Measurements from ENCODE around the gene MPRIP. TPM values are rescaled to one million over a fixed set of nuclear protein-coding genes. Genes with fewer than 3 reads are reported as not detected.

Gene MPRIP
- total RNA-seq, 4 donors from 2014 or later, result 141 to 305 (median 291) TPM

GRCh38 chr17:17118399-17118798 is 76.1 kb downstream of the MPRIP start:
- H3K4me3 ChIP-seq, result no peak overlapping the region
- peak overlapping the region; percentile 60 to 86 (median 72) for H3K27ac ChIP-seq
- H3K36me3 ChIP-seq, result no peaks in the 10 kb centered on the region
- H3K27me3 ChIP-seq, result no peaks in the 10 kb centered on the region
- TF ChIP-seq CTCF (IDR thresholded peaks at IDR 0.05), result peak in 1 of 6 experiments; percentile 10
- TF ChIP-seq POLR2A (IDR thresholded peaks at IDR 0.05), result no peak
- no peak for DNase-seq
- H3K4me1 ChIP-seq, result peaks cover 11 to 67% (median 19%) of the 10 kb centered on the region in 4 donors
- H3K9me3 ChIP-seq, result no peaks in the 10 kb centered on the region

DNA sequence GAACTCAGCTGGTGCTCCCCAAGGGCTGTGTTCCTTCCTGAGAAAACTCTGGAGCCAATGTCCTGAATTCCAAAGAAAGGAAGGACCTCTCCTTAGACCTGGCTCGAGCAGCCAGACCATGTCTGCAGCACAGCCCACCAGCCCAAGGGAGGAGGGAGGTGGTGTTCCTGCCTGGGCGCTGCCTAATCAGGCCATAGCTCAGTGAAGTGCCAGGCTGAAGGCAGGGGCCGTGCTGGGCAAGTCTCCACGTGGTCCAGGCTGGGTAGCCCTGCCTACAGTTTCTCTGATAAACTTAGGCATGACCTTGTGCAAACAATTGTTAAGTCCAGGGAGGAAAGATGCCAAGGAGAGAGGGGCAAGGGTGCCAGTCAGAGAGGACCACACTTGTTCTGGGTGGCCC is 76.8 kb downstream of the MPRIP start:
- no peak for DNase-seq
- no peaks in the 10 kb centered on the region for H3K36me3 ChIP-seq
- peak overlapping the region; percentile 60 to 86 (median 72) for H3K27ac ChIP-seq
- TF ChIP-seq POLR2A (IDR thresholded peaks at IDR 0.05) (no peak), CTCF (IDR thresholded peaks at IDR 0.05) (no peak)
- no peaks in the 10 kb centered on the region for H3K9me3 ChIP-seq
- H3K4me1 ChIP-seq, result peaks cover 11 to 67% (median 19%) of the 10 kb centered on the region in 4 donors
- H3K4me3 ChIP-seq, result no peak overlapping the region
- H3K27me3 ChIP-seq, result no peaks in the 10 kb centered on the region

GRCh38 chr17:17119533-17119932 is 77.3 kb downstream of the MPRIP start:
- Histone ChIP-seq H3K4me1 (peaks cover 13 to 63% (median 19%) of the 10 kb centered on the region in 4 donors), H3K4me3 (no peak overlapping the region), H3K9me3 (no peaks in the 10 kb centered on the region), H3K27me3 (no peaks in the 10 kb centered on the region), H3K27ac (peak overlapping the region; percentile 60 to 86 (median 72)), H3K36me3 (no peaks in the 10 kb centered on the region)
- TF ChIP-seq CTCF (IDR thresholded peaks at IDR 0.05) (no peak), POLR2A (IDR thresholded peaks at IDR 0.05) (no peak)
- peak in 2 of 3 donors; percentile 54 to 83 for DNase-seq

DNA sequence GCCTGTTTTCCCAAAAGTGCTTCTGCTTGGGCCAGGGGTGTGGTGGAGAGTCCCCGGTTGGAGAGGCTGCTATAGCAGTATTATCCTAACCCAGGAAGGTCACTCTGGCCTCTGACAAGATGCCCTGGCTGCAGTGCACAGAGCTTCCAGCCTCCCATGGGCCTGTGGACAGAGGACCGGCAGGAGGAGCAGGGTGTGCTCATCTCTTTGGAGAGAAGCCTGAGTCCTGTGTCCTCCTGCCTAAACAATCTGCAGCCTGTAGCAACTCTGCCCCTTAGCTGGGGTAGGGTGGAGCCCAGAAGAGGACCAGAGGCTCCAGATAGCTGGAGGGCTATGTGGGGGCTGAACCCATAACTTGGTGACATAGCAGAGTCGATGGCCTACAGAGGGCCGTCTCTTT is 78.0 kb downstream of the MPRIP start:
- peak overlapping the region; percentile 19 to 86 (median 67) for H3K27ac ChIP-seq
- H3K36me3 ChIP-seq, result no peaks in the 10 kb centered on the region
- no peak for TF ChIP-seq CTCF (IDR thresholded peaks at IDR 0.05)
- no peak for TF ChIP-seq POLR2A (IDR thresholded peaks at IDR 0.05)
- H3K9me3 ChIP-seq, result no peaks in the 10 kb centered on the region
- no peaks in the 10 kb centered on the region for H3K27me3 ChIP-seq
- DNase-seq, result no peak
- no peak overlapping the region for H3K4me3 ChIP-seq
- H3K4me1 ChIP-seq, result peaks cover 18 to 63% (median 20%) of the 10 kb centered on the region in 4 donors

GRCh38 chr17:17120701-17121100 is 78.4 kb downstream of the MPRIP start:
- no peaks in the 10 kb centered on the region for H3K27me3 ChIP-seq
- DNase-seq, result no peak

More at GRCh38 chr17:17120701-17121100, 78.4 kb downstream of the MPRIP start:
- TF ChIP-seq CTCF (IDR thresholded peaks at IDR 0.05), result no peak
- Histone ChIP-seq H3K27ac (peak overlapping the region in 2 of 4 donors; percentile 74 to 86), H3K9me3 (no peaks in the 10 kb centered on the region), H3K4me1 (peaks cover 18 to 65% (median 20%) of the 10 kb centered on the region in 4 donors), H3K36me3 (no peaks in the 10 kb centered on the region), H3K4me3 (no peak overlapping the region)

Data from Peyer's patch (tissue), 4 donors.